HUES6 (cell line): ENCODE measurements around the gene ST8SIA3.

Experiments used
- H3K27ac ChIP-seq: 2 replicates; pipeline ENCODE4 v1.7.0; 2013; ENCODE audit warnings: low read depth, mild to moderate bottlenecking, low read length, inconsistent platforms
- H3K27me3 ChIP-seq: 2 replicates; pipeline ENCODE4 v1.6.1; 2013; ENCODE audit warnings: low read length; ENCODE audit not compliant: control insufficient read depth, insufficient read depth
- H3K36me3 ChIP-seq: 2 replicates; pipeline ENCODE4 v1.6.1; 2013; ENCODE audit warnings: low read length; ENCODE audit not compliant: control insufficient read depth, insufficient read depth
- H3K4me1 ChIP-seq: 2 replicates; pipeline ENCODE4 v1.6.1; 2013; ENCODE audit warnings: low read length; ENCODE audit not compliant: control insufficient read depth, insufficient read depth
- H3K4me3 ChIP-seq: 2 replicates; pipeline ENCODE4 v1.5.1; 2013; ENCODE audit warnings: low read depth, low read length
- H3K9ac ChIP-seq: one replicate; pipeline ENCODE4 v1.6.1; 2013; ENCODE audit warnings: mild to moderate bottlenecking, low read length
- H3K9me3 ChIP-seq: 2 replicates; pipeline ENCODE4 v1.6.1; 2013; ENCODE audit warnings: low read depth, low read length; ENCODE audit not compliant: control insufficient read depth, insufficient read depth

ST8SIA3 gene, protein sequence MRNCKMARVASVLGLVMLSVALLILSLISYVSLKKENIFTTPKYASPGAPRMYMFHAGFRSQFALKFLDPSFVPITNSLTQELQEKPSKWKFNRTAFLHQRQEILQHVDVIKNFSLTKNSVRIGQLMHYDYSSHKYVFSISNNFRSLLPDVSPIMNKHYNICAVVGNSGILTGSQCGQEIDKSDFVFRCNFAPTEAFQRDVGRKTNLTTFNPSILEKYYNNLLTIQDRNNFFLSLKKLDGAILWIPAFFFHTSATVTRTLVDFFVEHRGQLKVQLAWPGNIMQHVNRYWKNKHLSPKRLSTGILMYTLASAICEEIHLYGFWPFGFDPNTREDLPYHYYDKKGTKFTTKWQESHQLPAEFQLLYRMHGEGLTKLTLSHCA

DNA sequence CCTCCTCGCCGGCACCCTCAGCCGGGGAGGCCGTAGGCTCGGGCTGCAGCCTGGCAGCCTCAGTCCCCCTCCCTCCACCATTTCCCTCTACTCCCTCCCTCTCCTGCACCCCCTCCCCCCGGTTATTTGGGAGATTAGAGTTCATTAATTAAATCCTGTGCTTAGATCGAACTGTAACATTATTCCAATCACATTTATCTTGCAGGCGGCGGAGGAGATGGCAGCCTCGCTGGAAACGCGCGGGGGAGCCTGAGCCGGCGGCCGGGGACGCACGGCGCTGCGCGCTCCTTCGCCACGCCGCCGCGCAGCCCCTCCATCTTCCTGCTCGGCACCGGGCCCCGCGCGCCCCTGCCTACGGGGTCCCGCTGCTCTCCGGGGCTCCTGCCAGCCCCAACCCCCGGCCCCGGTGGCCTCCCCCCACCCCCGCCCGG is at the start of gene ST8SIA3:
Gene ST8SIA3 (plus strand): TSS at position 287 of the 431 bp plus-strand sequence. CDS start 290 bp downstream, outside the sequence.
- Histone ChIP-seq H3K9ac (peak within 1 kb of the TSS; percentile 49), H3K36me3 (no peaks in the 10 kb centered on the region), H3K4me1 (peaks cover 10% of the 10 kb centered on the region), H3K27ac (no peak within 1 kb of the TSS), H3K27me3 (peaks cover 64% of the 10 kb centered on the region), H3K4me3 (peak within 1 kb of the TSS; percentile 73), H3K9me3 (no peaks in the 10 kb centered on the region)

DNA sequence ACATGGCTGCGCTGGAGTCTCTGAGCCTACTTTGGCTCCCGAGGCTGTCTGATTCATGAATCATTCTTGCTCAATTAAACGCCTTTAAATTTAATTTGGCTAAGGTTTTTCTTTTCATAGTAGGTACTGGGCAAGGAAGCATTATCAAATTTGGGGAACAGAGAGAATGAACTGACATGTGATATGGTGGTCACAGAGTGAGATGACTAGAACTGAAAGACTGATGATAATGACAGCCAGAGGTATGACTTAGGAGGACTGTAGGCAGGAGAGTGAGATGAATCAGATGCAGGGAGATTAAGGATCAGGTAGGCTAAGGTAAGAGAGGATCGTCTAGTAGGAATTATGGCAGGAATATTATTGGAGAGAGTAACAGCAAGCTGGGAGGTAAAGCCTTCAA is 40.9 kb upstream of the ST8SIA3 start:
- Histone ChIP-seq H3K9ac (no peak overlapping the region), H3K27me3 (no peaks in the 10 kb centered on the region), H3K4me3 (no peak overlapping the region), H3K4me1 (no peaks in the 10 kb centered on the region), H3K36me3 (no peaks in the 10 kb centered on the region), H3K9me3 (no peaks in the 10 kb centered on the region), H3K27ac (no peak overlapping the region)

DNA sequence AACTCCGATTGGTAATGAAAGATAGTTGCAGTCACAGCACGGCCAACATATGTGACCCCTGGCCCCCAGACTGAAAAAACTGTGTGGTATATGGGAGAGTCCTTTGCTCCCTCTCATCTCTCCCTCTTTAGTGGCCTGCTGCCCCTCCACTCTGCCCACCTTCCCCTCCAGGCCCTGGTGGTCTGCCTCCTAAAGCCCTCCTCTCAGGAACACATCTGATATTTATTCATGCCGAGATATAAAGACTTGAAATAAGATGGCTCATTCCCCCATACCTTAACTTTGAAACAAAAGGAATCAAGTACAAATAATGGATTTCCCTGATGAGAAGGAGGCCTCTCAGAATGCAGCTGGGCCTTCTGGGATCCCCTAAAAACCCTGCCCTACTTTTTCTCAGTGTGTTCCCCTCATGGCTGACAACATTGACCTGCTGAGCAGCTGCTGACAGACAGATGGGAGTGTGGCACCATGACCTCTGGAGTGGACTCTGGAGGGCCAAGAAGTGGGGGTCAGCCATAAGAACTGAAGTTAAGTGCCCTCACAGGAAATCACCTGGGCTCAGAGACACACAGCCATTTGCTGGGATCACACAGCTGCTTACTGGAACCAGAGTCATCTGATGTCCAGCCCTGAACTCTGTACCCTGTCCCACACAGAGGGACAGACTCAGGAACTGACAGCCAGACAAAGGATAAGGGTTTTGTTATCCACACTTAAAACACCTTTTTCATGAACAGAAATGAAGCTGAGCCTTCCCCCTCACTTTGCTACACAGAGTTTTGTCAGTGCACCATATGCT is 39.8 kb upstream of the ST8SIA3 start:
- H3K4me3 ChIP-seq: no peak overlapping the region
- no peak overlapping the region for H3K9ac ChIP-seq
- H3K36me3 ChIP-seq: no peaks in the 10 kb centered on the region
- H3K27ac ChIP-seq: no peak overlapping the region
- no peaks in the 10 kb centered on the region for H3K27me3 ChIP-seq
- no peaks in the 10 kb centered on the region for H3K9me3 ChIP-seq
- H3K4me1 ChIP-seq: no peaks in the 10 kb centered on the region

DNA sequence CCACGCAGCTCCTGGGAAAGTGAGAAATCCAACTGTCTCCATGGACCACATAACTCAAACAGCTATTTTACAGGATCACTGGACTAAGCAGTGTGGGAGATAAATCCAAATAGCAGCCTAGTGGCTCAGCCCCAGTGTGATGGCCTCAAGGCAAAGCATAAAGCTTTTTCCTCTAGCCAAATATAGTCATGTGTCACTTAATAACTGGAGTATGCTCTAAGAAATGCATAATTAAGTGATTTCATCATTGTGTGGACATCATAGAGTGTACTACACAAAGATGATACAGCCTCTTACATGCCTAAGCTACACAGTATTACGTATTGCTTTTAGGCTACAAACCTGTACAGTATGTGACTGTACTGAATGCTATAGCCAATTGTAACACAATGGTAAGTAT is 31.8 kb upstream of the ST8SIA3 start:
- Histone ChIP-seq H3K9me3 (no peaks in the 10 kb centered on the region), H3K4me3 (no peak overlapping the region)

DNA sequence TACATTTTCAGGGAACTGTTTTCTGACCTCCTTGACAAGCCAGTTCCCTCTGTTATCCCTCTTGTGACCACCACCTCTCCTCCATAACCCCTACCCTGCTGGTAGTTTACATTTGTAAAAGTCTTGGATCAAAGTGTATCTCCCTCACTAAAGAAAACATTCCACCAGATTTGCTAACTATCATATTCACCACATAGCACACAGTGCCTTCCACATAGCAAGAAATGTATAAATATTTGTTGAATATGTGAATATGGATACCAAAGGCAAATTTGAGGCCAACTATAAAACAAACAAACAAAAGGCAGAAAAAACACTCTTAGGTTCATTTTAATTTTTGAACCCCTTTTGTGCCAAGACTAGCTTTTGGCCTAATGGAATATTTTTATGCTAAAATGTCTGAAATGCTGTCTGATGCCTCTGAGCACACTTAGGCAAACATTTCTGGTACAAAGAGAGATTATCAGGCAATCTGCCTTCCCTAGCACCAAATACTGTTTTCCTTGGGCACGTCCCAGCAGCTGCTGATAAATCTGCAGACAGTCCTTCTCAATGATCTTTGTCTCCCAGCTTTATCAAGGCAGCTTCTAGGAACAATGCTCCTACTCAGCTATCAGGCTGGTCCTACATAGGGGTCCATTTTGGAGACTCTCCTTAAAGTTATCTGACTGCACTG is 26.7 kb upstream of the ST8SIA3 start:
- Histone ChIP-seq H3K4me1 (no peaks in the 10 kb centered on the region), H3K9me3 (no peaks in the 10 kb centered on the region), H3K27me3 (no peaks in the 10 kb centered on the region), H3K36me3 (no peaks in the 10 kb centered on the region), H3K27ac (no peak overlapping the region), H3K4me3 (no peak overlapping the region), H3K9ac (no peak overlapping the region)

More for the DNA sequence above, 31.8 kb upstream of the ST8SIA3 start:
- Histone ChIP-seq H3K4me1 (no peaks in the 10 kb centered on the region), H3K27me3 (no peaks in the 10 kb centered on the region), H3K36me3 (no peaks in the 10 kb centered on the region), H3K9ac (no peak overlapping the region), H3K27ac (no peak overlapping the region)

DNA sequence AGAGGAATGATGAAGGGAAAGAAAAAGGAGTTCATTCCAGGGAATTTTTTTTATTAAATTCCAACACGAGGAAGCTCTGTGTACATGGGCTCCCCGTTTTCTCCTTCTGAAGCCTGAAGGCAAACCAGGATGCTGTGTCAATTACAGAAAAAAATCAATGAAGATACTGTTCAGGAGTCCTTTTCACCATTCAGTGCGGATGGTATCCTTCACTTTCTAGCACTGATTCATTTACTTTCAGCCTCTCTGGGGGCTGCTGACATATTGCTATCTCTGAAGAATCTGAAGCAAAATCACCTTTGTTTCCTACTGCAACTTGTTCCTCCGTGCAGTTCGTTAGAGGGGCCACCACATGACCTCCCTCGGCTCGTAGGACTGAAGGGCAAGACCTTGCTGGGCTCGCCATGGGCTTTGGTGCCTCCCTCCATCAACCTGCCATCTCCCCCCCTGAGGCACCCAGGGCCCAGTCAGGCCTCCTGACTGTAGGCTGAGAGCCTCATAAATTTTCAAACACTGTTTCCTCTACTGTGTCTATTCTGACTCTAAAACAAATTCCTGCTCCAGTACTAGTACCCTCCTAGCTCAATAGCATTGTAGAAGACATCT is 25.5 kb upstream of the ST8SIA3 start:
- Histone ChIP-seq H3K9me3 (no peaks in the 10 kb centered on the region), H3K36me3 (no peaks in the 10 kb centered on the region), H3K4me1 (no peaks in the 10 kb centered on the region), H3K27me3 (no peaks in the 10 kb centered on the region), H3K4me3 (no peak overlapping the region), H3K27ac (no peak overlapping the region), H3K9ac (no peak overlapping the region)

DNA sequence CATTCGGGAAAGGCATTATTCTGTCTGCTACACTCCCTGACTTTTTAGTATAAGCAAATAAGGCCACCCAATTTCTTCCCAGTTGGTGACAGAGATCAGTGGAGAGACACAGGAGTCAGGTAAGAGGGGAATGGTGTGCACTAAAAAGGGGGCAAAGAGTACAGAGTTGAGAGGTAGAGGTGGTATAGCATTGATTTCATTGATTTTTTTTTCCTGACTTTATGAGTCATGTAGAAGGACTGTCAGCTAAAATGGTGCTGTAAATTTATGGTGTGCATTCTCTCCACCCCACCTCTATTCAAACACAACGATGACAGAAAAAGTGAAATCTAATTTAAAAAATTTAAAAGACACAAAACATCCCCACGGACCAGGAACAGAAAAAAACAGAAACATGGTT is 23.7 kb upstream of the ST8SIA3 start:
- no peaks in the 10 kb centered on the region for H3K4me1 ChIP-seq
- no peak overlapping the region for H3K9ac ChIP-seq
- H3K27me3 ChIP-seq: no peaks in the 10 kb centered on the region
- no peak overlapping the region for H3K4me3 ChIP-seq
- no peaks in the 10 kb centered on the region for H3K36me3 ChIP-seq
- no peaks in the 10 kb centered on the region for H3K9me3 ChIP-seq
- no peak overlapping the region for H3K27ac ChIP-seq

DNA sequence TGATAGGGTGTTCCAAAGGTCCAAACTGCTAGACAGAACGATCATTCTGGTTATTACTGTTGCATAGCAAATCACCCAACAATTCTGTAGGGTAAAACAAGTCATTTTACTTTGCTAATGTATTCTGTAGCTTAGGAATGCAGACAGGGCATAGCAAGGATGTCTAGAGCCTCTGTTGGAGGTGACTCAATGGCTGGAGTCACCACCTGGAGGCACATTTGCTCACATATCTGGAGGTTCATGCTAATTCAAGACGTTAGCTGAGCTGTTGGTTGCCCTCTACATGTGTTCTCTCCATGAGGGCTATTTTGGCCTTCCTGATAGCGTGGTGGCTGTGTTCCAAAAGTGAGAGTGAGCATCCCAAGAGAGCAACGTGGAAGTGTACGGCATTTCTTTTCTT is 22.5 kb upstream of the ST8SIA3 start:
- Histone ChIP-seq H3K36me3 (no peaks in the 10 kb centered on the region), H3K27ac (no peak overlapping the region), H3K9ac (no peak overlapping the region), H3K9me3 (no peaks in the 10 kb centered on the region), H3K27me3 (no peaks in the 10 kb centered on the region), H3K4me1 (peaks cover 4% of the 10 kb centered on the region; the same call in 1 of the 2 replicates), H3K4me3 (no peak overlapping the region)

DNA sequence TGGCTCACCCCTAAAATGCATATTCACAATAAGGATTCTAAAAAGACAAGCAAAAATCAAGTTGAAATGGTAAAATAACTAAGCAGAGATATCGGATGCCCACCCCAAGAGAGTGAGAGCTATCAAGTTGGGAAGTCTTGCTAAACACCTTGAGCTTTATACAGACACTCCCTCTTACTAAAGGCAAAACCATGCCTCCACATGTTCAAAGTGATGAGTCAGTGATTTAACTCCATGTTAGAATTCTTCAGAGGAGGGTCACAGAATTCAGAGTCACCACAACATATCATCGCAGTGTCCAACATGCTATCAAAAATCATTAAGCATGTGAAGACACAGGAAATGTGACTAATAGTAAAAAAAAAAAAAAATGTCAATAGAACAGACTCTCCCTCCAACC is 20.6 kb upstream of the ST8SIA3 start:
- H3K27ac ChIP-seq: no peak overlapping the region
- H3K36me3 ChIP-seq: no peaks in the 10 kb centered on the region
- H3K4me1 ChIP-seq: peaks cover 4% of the 10 kb centered on the region; the same call in 1 of the 2 replicates
- no peaks in the 10 kb centered on the region for H3K27me3 ChIP-seq
- H3K9me3 ChIP-seq: no peaks in the 10 kb centered on the region
- no peak overlapping the region for H3K4me3 ChIP-seq
- no peak overlapping the region for H3K9ac ChIP-seq

DNA sequence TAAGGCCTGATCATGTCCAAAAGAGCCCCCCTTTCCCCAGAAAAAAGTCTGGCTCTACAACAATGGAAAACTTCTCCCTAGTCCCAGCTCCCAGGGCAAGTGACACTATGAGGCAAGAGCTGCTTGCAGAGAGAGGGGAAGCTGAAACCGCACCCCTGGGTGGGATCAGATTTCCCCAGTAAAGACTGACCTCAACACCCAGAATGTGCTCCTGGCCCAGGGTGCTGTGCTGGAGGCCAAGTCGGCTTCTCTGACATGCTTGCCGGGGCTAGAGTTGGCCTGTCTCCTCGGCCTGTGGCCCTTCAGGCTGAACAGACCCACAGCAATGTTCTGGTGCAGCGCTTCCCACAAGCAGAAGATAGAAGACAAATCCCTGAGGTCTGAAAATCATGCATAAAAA is 18.4 kb upstream of the ST8SIA3 start:
- Histone ChIP-seq H3K27ac (no peak overlapping the region), H3K4me1 (peaks cover 4% of the 10 kb centered on the region; the same call in 1 of the 2 replicates), H3K4me3 (no peak overlapping the region), H3K36me3 (no peaks in the 10 kb centered on the region), H3K9me3 (no peaks in the 10 kb centered on the region), H3K9ac (no peak overlapping the region), H3K27me3 (no peaks in the 10 kb centered on the region; the same call in 1 of the 2 replicates)
